ENCODE results near the gene AKR7A3. TPM values are rescaled to one million over a fixed set of nuclear protein-coding genes. Genes with fewer than 3 reads are reported as not detected.

AKR7A3 gene
- total and polyA plus RNA-seq, 9 of the 15 experiments (the other 6 are each of a cell fraction or from before 2014, with no cell fraction given): 0.04 to 1.5 (median 0.44) TPM; not detected in 1

DNA sequence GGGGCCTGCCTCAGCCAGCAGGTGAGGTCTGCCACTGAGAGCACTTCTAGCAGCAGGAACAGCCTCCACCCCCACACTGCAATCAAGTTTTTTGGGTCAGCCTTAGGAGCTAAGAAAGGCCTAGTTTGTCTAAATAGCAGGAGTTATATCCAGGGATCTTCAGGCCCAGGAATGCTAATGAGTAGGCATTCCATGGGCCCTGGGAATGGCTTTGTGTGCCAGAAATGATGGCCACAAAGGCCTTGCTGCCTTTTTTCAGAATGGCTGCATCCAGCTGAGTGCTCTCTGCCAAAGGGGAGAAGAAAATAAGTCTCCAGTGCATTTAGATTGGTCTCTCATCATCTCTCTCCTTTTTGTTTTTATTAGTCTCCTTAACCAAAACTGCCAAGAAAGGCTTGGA lies 34.2 kb downstream of the AKR7A3 start:
- Histone ChIP-seq H3K9ac (ENCODE audit: insufficient read depth in 1 of 2, low read depth in 2 of 2, low read length in 2 of 2) (peak overlapping the region in 1 of 2 experiments; percentile 100; a peak in 1 of 4 replicates), H3K27me3 (ENCODE audit: control insufficient read depth in 2 of 2, insufficient read depth in 2 of 2, low read length in 2 of 2) (no peaks in the 10 kb centered on the region), H3K4me2 (ENCODE audit: insufficient read depth, low read length) (no peak overlapping the region), H2AFZ (ENCODE audit: low read depth, low read length) (no peak overlapping the region), H3K4me3 (no peak overlapping the region), H3K9me1 (ENCODE audit: control insufficient read depth, insufficient read depth, low read length) (peaks cover 3% of the 10 kb centered on the region), H4K20me1 (replicated peaks; ENCODE audit: control insufficient read depth, insufficient read depth, low read length) (no peaks in the 10 kb centered on the region; the same call in 1 of the 2 replicates), H3K9me3 (replicated peaks; ENCODE audit: control insufficient read depth, insufficient read depth, low read depth, low read length) (no peaks in the 10 kb centered on the region), H3K4me1 (replicated peaks in 1 of 2; ENCODE audit: control insufficient read depth in 2 of 2, insufficient read depth in 2 of 2, low read length in 2 of 2) (peaks cover 14 to 25% of the 10 kb centered on the region in 2 experiments; a peak in 4 of 5 replicates), H3K36me3 (ENCODE audit: control insufficient read depth, insufficient read depth, low read length) (peaks cover 71% of the 10 kb centered on the region), H3K27ac (ENCODE audit: extremely low read depth, low read depth, low read length) (no peak overlapping the region), H3K79me2 (ENCODE audit: control insufficient read depth, insufficient read depth, low read length) (peaks cover 73% of the 10 kb centered on the region)
- intact Hi-C loops (cut with micrococcal nuclease): loop anchor here (5.0 kb wide), 3 partner anchors 58 to 398 kb away; partner anchors contain the start of genes AKR7A2 and SLC66A1
- BruUV-seq (replicated peaks): no TSS peak
- ATAC-seq: no peak
- FAIRE-seq: no peak
- POLR2A ChIA-PET: interaction anchor here (0.6 to 1.0 kb wide), 4 partner anchors 11 to 58 kb away, joined by 3 to 4 read pairs (median 3); partner anchors contain the start of genes AKR7A2 and SLC66A1
- peak in 2 of 4 experiments; percentile 7 to 8 for DNase-seq (ENCODE audit: extremely low read depth in 1 of 4, low spot score in 3 of 4)
- in situ Hi-C loops (cut with MboI): no loop called here
- CTCF ChIA-PET (ENCODE audit: low intra/inter-chr PET ratio): no interaction called here
- TF ChIP-seq NCOA6 (IDR thresholded peaks at IDR 0.05): no peak
- no peak for TF ChIP-seq ZNF695 (CRISPR knock-in tag; IDR thresholded peaks at IDR 0.05)
- TF ChIP-seq MCM2 (IDR thresholded peaks at IDR 0.05; ENCODE audit: low read depth): no peak
- no peak for TF ChIP-seq HIVEP1 (CRISPR knock-in tag; IDR thresholded peaks at IDR 0.05)
- TF ChIP-seq RBFOX2 (IDR thresholded peaks at IDR 0.05; ENCODE audit: low read depth, low read length): no peak
- TF ChIP-seq ZBTB1 (CRISPR knock-in tag; IDR thresholded peaks at IDR 0.05; ENCODE audit: borderline replicate concordance, low read depth): no peak
- TF ChIP-seq ZBTB43 (CRISPR knock-in tag; IDR thresholded peaks at IDR 0.05): no peak
- TF ChIP-seq ARNT (IDR thresholded peaks at IDR 0.05): no peak
- TF ChIP-seq MYBL2 (IDR thresholded peaks at IDR 0.05; ENCODE audit: low read depth): no peak
- TF ChIP-seq MYBL2 (CRISPR knock-in tag; IDR thresholded peaks at IDR 0.05; ENCODE audit: borderline replicate concordance): no peak
- TF ChIP-seq, protein P1, sequence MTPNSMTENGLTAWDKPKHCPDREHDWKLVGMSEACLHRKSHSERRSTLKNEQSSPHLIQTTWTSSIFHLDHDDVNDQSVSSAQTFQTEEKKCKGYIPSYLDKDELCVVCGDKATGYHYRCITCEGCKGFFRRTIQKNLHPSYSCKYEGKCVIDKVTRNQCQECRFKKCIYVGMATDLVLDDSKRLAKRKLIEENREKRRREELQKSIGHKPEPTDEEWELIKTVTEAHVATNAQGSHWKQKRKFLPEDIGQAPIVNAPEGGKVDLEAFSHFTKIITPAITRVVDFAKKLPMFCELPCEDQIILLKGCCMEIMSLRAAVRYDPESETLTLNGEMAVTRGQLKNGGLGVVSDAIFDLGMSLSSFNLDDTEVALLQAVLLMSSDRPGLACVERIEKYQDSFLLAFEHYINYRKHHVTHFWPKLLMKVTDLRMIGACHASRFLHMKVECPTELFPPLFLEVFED (CRISPR knock-in tag; conservative IDR thresholded peaks at IDR 0.05): no peak
- TF ChIP-seq ZBTB12 (CRISPR knock-in tag; IDR thresholded peaks at IDR 0.05): no peak
- TF ChIP-seq RFX5 (IDR thresholded peaks at IDR 0.05; ENCODE audit: low read depth, low read length): no peak
- TF ChIP-seq ATF7 (IDR thresholded peaks at IDR 0.05): no peak
- TF ChIP-seq, protein P2, sequence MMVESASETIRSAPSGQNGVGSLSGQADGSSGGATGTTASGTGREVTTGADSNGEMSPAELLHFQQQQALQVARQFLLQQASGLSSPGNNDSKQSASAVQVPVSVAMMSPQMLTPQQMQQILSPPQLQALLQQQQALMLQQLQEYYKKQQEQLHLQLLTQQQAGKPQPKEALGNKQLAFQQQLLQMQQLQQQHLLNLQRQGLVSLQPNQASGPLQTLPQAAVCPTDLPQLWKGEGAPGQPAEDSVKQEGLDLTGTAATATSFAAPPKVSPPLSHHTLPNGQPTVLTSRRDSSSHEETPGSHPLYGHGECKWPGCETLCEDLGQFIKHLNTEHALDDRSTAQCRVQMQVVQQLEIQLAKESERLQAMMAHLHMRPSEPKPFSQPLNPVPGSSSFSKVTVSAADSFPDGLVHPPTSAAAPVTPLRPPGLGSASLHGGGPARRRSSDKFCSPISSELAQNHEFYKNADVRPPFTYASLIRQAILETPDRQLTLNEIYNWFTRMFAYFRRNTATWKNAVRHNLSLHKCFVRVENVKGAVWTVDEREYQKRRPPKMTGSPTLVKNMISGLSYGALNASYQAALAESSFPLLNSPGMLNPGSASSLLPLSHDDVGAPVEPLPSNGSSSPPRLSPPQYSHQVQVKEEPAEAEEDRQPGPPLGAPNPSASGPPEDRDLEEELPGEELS (CRISPR knock-in tag; IDR thresholded peaks at IDR 0.05; ENCODE audit: borderline replicate concordance): no peak
- TF ChIP-seq KLF16 (IDR thresholded peaks at IDR 0.05): no peak

Measured in K562 (cell line).